ENCODE data around the gene SLC39A2.

DNA sequence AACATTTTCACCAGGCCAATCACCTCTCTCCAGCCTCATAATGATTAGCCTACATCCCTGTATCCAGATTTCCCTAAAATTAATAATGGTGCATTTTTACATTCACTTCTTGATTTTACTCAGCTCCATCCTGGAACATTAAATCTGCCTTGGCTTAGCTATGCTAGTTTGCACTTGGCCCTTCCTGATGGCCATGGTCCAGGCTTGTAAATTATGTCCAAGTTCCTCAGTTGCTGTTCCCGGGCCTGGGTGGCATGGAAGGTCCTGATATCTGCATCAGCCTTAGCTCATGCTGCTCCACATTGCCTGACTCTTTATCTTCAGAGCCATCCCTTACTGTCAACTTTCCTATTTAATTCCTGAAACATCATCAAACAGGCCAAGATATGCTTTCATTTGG, 20.4 kb upstream of the SLC39A2 start:
- TF ChIP-seq TAF1 (IDR thresholded peaks at IDR 0.05; ENCODE audit: borderline replicate concordance, insufficient read depth, low read length) = no peak
- TF ChIP-seq POLR2AphosphoS5 (IDR thresholded peaks at IDR 0.05; ENCODE audit: low read depth, low read length) = no peak
- TF ChIP-seq, protein P1, sequence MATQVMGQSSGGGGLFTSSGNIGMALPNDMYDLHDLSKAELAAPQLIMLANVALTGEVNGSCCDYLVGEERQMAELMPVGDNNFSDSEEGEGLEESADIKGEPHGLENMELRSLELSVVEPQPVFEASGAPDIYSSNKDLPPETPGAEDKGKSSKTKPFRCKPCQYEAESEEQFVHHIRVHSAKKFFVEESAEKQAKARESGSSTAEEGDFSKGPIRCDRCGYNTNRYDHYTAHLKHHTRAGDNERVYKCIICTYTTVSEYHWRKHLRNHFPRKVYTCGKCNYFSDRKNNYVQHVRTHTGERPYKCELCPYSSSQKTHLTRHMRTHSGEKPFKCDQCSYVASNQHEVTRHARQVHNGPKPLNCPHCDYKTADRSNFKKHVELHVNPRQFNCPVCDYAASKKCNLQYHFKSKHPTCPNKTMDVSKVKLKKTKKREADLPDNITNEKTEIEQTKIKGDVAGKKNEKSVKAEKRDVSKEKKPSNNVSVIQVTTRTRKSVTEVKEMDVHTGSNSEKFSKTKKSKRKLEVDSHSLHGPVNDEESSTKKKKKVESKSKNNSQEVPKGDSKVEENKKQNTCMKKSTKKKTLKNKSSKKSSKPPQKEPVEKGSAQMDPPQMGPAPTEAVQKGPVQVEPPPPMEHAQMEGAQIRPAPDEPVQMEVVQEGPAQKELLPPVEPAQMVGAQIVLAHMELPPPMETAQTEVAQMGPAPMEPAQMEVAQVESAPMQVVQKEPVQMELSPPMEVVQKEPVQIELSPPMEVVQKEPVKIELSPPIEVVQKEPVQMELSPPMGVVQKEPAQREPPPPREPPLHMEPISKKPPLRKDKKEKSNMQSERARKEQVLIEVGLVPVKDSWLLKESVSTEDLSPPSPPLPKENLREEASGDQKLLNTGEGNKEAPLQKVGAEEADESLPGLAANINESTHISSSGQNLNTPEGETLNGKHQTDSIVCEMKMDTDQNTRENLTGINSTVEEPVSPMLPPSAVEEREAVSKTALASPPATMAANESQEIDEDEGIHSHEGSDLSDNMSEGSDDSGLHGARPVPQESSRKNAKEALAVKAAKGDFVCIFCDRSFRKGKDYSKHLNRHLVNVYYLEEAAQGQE (IDR thresholded peaks at IDR 0.05; ENCODE audit: insufficient read depth in 1 of 2, low read depth in 2 of 2, low read length in 2 of 2) = no peak
